Nephron (organoid): ENCODE results near the gene PLCD4.

ENCODE experiments used
- H3K27ac Mint-ChIP-seq, 3 experiments: 2 replicates each; pipeline ENCODE4 v1.8.0; 2020; ENCODE audit warnings: mixed read lengths in 3 of 3, mild to moderate bottlenecking in 2 of 3, moderate library complexity in 1 of 3
- H3K27me3 Mint-ChIP-seq: 2 replicates; pipeline ENCODE4 v1.8.0; 2021; ENCODE audit warnings: low read depth, mild to moderate bottlenecking, moderate library complexity, mixed read lengths
- H3K36me3 Mint-ChIP-seq: 2 replicates; pipeline ENCODE4 v1.8.0; 2020; ENCODE audit warnings: low read depth, mixed read lengths
- H3K4me1 Mint-ChIP-seq: 2 replicates; pipeline ENCODE4 v1.8.0; 2020; ENCODE audit warnings: mixed read lengths
- H3K4me3 Mint-ChIP-seq, 3 experiments: 2 replicates each; pipeline ENCODE4 v1.8.0; 2020; ENCODE audit warnings: mild to moderate bottlenecking in 3 of 3, mixed read lengths in 3 of 3, moderate library complexity in 2 of 3
- H3K9me3 Mint-ChIP-seq: 2 replicates; pipeline ENCODE4 v1.8.0; 2020; ENCODE audit warnings: mixed read lengths
- CTCF ChIP-seq, 3 experiments: fragments of 200-600 bp; sonication (generic); IDR thresholded peaks; one replicate each; pipeline ENCODE4 v1.5.0; 2021; ENCODE audit warnings: antibody characterized with exemption in 3 of 3; ENCODE audit not compliant: unreplicated experiment in 3 of 3

The PLCD4 gene

GRCh38 chr2:218648088-218648786, 40.5 kb downstream of the PLCD4 start:
- no peak overlapping the region for H3K4me3 Mint-ChIP-seq
- peaks cover 52% of the 10 kb centered on the region for H3K36me3 Mint-ChIP-seq

GRCh38 chr2:218648787-218649100, 41.0 kb downstream of the PLCD4 start:
- Mint-ChIP-seq H3K9me3 (no peaks in the 10 kb centered on the region), H3K4me3 (no peak overlapping the region), H3K27me3 (no peaks in the 10 kb centered on the region), H3K36me3 (peaks cover 52% of the 10 kb centered on the region), H3K4me1 (peaks cover 3% of the 10 kb centered on the region), H3K27ac (peak overlapping the region in 1 of 3 experiments; percentile 28)
- no peak for TF ChIP-seq CTCF (IDR thresholded peaks at IDR 0.05; ENCODE audit: unreplicated experiment in 3 of 3)

More at GRCh38 chr2:218648088-218648786, 40.5 kb downstream of the PLCD4 start:
- peak overlapping the region in 1 of 3 experiments; percentile 28 for H3K27ac Mint-ChIP-seq
- no peaks in the 10 kb centered on the region for H3K27me3 Mint-ChIP-seq
- H3K4me1 Mint-ChIP-seq, result peaks cover 3% of the 10 kb centered on the region
- TF ChIP-seq CTCF (IDR thresholded peaks at IDR 0.05; ENCODE audit: unreplicated experiment in 3 of 3), result peak; percentile 71 to 77 (median 75)
- H3K9me3 Mint-ChIP-seq, result no peaks in the 10 kb centered on the region

DNA sequence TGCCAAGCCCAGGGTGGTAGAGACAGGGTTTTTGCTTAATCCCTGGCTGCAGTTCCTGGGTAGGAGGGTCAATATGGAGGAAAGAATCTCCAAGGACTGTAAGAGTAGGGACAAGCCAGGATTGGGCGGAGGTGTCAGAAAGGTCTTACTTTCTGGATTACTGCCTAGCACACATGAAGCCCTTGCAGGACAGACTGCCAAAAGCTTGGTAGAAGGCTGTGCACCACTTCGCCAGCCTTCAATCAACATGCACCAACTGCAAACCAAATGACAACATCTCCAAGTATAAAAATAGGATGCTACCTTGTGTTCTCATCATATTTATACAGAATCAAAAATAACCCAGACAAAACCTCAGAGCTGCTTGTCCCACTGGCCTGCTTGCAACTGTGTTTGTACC, 48.1 kb downstream of the PLCD4 start:
- Mint-ChIP-seq H3K4me1 (peaks cover 23% of the 10 kb centered on the region), H3K4me3 (no peak overlapping the region), H3K27ac (no peak overlapping the region), H3K27me3 (no peaks in the 10 kb centered on the region), H3K9me3 (no peaks in the 10 kb centered on the region), H3K36me3 (peaks cover 26% of the 10 kb centered on the region)
- no peak for TF ChIP-seq CTCF (IDR thresholded peaks at IDR 0.05; ENCODE audit: unreplicated experiment in 3 of 3)

DNA sequence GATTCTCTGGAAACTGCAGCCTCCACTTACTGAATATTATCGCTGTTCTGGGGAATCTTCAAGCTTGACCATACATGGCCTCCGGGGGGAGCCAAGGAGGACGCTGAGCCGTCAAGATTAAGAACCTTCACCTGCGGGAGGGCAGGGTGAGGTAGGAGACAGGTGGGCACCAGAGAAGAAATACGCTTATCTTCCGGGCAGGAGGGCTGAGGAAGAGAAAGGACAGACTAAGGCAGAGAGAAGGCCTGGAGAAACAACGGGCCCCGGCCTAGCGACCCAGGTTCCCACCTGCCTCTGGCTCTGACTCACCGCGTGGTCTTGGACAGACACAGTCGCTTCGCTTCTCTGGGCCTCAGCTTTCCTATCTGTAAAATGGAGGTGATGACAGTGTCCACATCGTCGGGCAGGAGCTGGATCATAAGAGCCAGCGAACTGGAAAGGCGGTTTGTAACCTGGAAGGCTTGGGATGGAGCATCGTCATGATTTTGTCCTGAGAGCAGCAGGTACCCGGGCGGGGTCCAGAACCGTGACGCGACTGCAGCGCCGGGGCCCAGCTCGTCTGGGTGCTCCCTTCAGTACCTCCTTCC, 51.1 kb downstream of the PLCD4 start:
- H3K4me1 Mint-ChIP-seq, result peaks cover 23% of the 10 kb centered on the region
- H3K27me3 Mint-ChIP-seq, result no peaks in the 10 kb centered on the region
- H3K9me3 Mint-ChIP-seq, result no peaks in the 10 kb centered on the region
- peak; percentile 29 to 49 (median 45) for TF ChIP-seq CTCF (IDR thresholded peaks at IDR 0.05; ENCODE audit: unreplicated experiment in 3 of 3)
- peak overlapping the region; percentile 96 to 98 (median 98) for H3K4me3 Mint-ChIP-seq
- peak overlapping the region; percentile 72 to 86 (median 80) for H3K27ac Mint-ChIP-seq
- H3K36me3 Mint-ChIP-seq, result peaks cover 27% of the 10 kb centered on the region

DNA sequence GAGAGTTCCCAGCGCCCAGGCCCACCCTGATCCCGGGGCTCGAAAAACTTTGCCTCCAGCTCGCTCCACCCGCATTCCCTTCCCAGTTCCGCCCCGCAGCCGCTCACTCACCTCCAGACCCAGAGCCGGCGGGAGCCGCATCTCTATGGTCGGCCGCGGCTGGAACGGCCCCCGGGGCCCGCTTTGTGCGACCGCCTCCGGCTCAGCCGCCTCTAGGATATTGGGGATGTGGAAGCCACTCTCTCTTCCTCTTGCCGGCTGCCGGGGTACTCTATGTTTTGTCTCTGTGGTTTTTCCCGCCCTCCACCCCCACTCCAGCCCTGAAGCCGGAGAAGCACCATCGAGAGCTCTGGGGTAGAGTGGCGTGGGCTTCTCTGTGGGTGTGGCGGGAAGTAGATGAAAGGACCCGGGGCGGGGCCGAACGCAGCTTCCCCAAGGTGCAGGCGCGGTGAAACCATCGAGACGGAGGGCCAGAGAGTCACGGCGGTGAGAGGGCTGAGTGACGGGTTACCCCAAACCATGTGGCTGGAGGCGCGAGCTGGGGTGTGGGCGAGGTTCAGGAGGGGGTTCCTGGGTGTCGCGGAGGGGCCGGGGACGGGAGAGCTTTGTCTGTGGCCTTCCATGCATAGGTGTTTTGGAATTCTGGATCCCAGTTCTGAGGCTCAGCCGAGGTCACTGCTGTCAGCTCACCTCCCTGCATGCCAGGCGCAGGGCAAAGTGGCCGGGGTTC, 51.7 kb downstream of the PLCD4 start, which contains the start of the genes BCS1L and ZNF142:
BCS1L (plus strand) TSS at position 426 of the 730 bp plus-strand sequence. CDS start 1,305 bp downstream, outside the sequence.
ZNF142 (minus strand) TSS at position 366 of the 730 bp plus-strand sequence. CDS start 3,194 bp downstream, outside the sequence.
- no peak for TF ChIP-seq CTCF (IDR thresholded peaks at IDR 0.05; ENCODE audit: unreplicated experiment in 3 of 3)
- Mint-ChIP-seq H3K4me1 (peaks cover 23% of the 10 kb centered on the region), H3K36me3 (peaks cover 31% of the 10 kb centered on the region), H3K9me3 (no peaks in the 10 kb centered on the region), H3K27ac (peak within 1 kb of the TSS; percentile 72 to 86 (median 80)), H3K27me3 (no peaks in the 10 kb centered on the region), H3K4me3 (peak within 1 kb of the TSS; percentile 96 to 98 (median 98))
